SK-MEL-5 (cell line): ENCODE results near the gene YARS1. TPM values are rescaled to one million over a fixed set of nuclear protein-coding genes. Genes with fewer than 3 reads are reported as not detected.
A peak's percentile ranks its signal among the peaks of the same experiment; 100 is the strongest.

Source experiments
- DNase-seq: peaks from one replicate; pipeline ENCODE4 v3.0.0-alpha.2; 2016; ENCODE audit warnings: low read depth, low spot score
- in situ Hi-C: cut with HindIII; loops from 2 replicates; pipeline ENCODE4 v1.10.0; 2016; ENCODE audit warnings: low sequenced_read_pairs, high pct_unique_total_duplicates, low pct_unique_long_range_greater_than_20kb
- total RNA-seq: library from RNA; depleted of rRNA; stranded (reverse); fragments of >200 nt; shearing (Covaris generic); gene quantifications from 2 replicates; pipeline ENCODE4 v1.2.3, GENCODE V29; 2014

Gene YARS1
- total RNA-seq, 1 experiment from 2014 or later: 137 TPM

- DNase-seq: no peak
- in situ Hi-C loops: no loop called here
Measured at GRCh38 chr1:32758177-32758794, 58.9 kb downstream of the YARS1 start.

- no peak for DNase-seq
- in situ Hi-C loops: no loop called here
Measured at GRCh38 chr1:32757213-32757895, 59.8 kb downstream of the YARS1 start.

GRCh38 chr1:32755810-32756159, 61.4 kb downstream of the YARS1 start:
- in situ Hi-C loops: no loop called here

GRCh38 chr1:32755098-32755809, 61.9 kb downstream of the YARS1 start:
- DNase-seq: no peak
- in situ Hi-C loops: no loop called here

More at GRCh38 chr1:32755810-32756159, 61.4 kb downstream of the YARS1 start:
- no peak for DNase-seq

- DNase-seq: no peak
- in situ Hi-C loops: no loop called here
Measured at GRCh38 chr1:32754317-32755097, 62.7 kb downstream of the YARS1 start.

GRCh38 chr1:32753532-32754316, 63.4 kb downstream of the YARS1 start:
- DNase-seq: peak; percentile 70
- in situ Hi-C loops: no loop called here

GRCh38 chr1:32749771-32750170, 67.4 kb downstream of the YARS1 start:
- in situ Hi-C loops: no loop called here
- peak; percentile 72 for DNase-seq

- in situ Hi-C loops: no loop called here
- DNase-seq: no peak
Measured at GRCh38 chr1:32749332-32749731, 67.8 kb downstream of the YARS1 start.

- in situ Hi-C loops: no loop called here
- DNase-seq: no peak
Measured at GRCh38 chr1:32748926-32749325, 68.2 kb downstream of the YARS1 start.

- no peak for DNase-seq
- in situ Hi-C loops: no loop called here
Measured at GRCh38 chr1:32748348-32748747, 68.8 kb downstream of the YARS1 start.

- in situ Hi-C loops: no loop called here
- no peak for DNase-seq
Measured at GRCh38 chr1:32746130-32746529, 71.0 kb downstream of the YARS1 start.

GRCh38 chr1:32744071-32744425, 73.1 kb downstream of the YARS1 start:
- no peak for DNase-seq
- in situ Hi-C loops: no loop called here

- DNase-seq: no peak
- in situ Hi-C loops: no loop called here
Measured at GRCh38 chr1:32743380-32744070, 73.6 kb downstream of the YARS1 start.

GRCh38 chr1:32742956-32743355, 74.2 kb downstream of the YARS1 start:
- no peak for DNase-seq
- in situ Hi-C loops: no loop called here

GRCh38 chr1:32742199-32742947, 74.8 kb downstream of the YARS1 start:
- no peak for DNase-seq
- in situ Hi-C loops: no loop called here

GRCh38 chr1:32741413-32742198, 75.6 kb downstream of the YARS1 start:
- in situ Hi-C loops: no loop called here
- no peak for DNase-seq
